ENCODE results near the gene ALLC.

The ALLC gene

DNA sequence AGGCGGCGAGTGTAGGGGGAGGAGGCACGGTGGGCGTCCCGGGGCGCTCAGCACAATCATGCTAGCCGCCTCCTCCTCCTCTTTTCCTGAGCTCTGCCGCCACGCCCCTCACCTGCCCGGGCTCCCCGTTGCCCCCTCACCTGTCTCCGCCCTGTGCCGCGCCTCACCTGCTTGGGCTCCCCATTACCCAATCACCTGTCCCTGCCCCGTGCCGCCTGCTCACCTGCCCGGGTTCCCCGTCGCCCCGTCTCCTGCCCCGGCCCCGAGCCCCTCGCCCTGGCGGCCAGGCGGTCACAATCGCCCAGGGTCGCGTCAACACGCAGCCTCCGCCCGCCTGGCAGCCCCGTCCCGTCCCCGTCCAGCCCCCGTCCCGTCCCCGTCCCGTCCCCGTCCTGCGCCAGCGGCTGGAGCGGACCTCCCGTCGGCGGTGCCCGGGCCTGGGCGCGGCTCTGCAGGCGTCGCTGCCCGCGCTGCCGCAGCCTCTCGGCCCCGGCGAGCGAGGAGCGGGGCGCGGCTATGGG lies 45.3 kb downstream of the ALLC start, which contains the start of gene DCDC2C:
Gene DCDC2C (plus strand): TSS at position 340 of the 521 bp plus-strand sequence. CDS start 177 bp downstream, at position 517.
- DNase-seq (ENCODE audit: insufficient read length), result no peak
- no peak for FAIRE-seq

DNA sequence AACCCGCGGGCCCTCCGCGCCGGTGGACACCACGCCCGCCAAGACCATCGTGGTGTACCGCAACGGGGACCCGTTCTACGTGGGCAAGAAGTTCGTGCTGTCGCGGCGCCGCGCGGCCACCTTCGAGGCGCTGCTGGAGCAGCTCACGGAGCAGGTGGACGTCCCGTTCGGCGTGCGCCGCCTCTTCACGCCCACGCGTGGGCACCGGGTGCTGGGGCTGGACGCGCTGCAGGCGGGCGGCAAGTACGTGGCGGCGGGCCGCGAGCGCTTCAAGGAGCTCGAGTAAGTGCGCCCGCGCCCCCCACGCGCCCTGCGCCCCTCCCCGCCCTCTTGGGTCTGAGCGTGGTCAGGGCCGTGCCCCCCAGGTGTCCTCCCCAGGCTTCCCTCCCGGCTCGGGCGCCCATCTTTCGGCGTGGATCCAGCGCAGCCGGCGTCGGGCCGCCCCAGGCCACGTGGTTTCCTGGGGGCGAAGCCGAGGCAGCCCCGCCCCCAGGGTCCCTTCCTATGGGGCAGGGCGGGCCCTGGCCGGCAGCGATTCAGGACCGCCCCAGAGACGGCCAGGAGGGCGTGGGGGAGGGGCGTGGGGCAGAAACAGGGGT lies 45.9 kb downstream of the ALLC start:
- no peak for DNase-seq (ENCODE audit: insufficient read length)
- no peak for FAIRE-seq
- TF ChIP-seq POLR2AphosphoS5 (IDR thresholded peaks at IDR 0.05; ENCODE audit: low read depth, low read length) (no peak), TAF1 (IDR thresholded peaks at IDR 0.05; ENCODE audit: borderline replicate concordance, low read depth, low read length) (no peak), POLR2A (IDR thresholded peaks at IDR 0.05; ENCODE audit: low read depth, low read length) (no peak)

More for the DNA sequence above, 45.3 kb downstream of the ALLC start, which contains the start of gene DCDC2C:
- TF ChIP-seq POLR2AphosphoS5 (IDR thresholded peaks at IDR 0.05; ENCODE audit: low read depth, low read length), result no peak
- TF ChIP-seq POLR2A (IDR thresholded peaks at IDR 0.05; ENCODE audit: low read depth, low read length), result no peak
- no peak for TF ChIP-seq TAF1 (IDR thresholded peaks at IDR 0.05; ENCODE audit: borderline replicate concordance, low read depth, low read length)

DNA sequence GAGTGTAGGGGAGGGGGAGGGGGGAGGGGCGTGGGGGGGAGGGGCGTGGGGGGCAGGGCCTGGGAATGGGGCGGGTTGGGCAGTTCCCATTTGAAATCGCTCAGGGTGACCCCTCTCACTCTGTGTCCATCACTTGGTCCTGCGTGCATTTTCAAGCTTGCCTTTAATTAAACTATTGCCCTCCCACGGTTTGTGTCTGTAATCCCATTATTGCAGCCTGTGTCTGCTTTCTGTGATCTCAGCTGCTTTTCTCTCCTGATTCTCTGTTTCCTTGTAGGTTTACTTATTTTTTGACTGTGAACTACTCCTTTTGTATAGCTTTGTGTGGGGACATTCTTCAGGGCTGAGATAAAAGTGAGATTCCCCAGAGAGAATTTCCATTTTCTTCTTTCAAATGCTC lies 46.7 kb downstream of the ALLC start:
- DNase-seq (ENCODE audit: insufficient read length) (no peak), FAIRE-seq (no peak)
- TF ChIP-seq POLR2AphosphoS5 (IDR thresholded peaks at IDR 0.05; ENCODE audit: low read depth, low read length), result no peak
- TF ChIP-seq POLR2A (IDR thresholded peaks at IDR 0.05; ENCODE audit: low read depth, low read length), result no peak
- no peak for TF ChIP-seq TAF1 (IDR thresholded peaks at IDR 0.05; ENCODE audit: borderline replicate concordance, low read depth, low read length)

DNA sequence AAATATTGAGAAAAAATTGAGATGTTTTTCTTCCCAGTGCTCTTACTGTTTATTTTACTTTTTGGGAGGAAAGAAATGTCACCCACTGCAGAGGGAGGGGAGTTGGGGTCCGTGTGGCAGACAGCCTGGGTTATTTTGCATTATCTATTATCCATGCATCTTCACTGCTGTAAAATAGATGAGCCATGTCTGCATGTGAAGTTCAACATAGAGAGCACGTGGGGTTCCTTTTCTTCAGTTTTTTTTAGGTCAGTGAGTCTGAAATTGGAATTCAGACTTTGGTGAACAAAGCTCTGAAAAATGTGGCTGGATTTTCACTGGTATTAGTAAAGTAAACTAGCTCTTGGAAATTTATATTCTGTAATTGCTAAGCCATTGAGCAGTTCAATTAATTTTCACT lies 47.8 kb downstream of the ALLC start:
- DNase-seq (ENCODE audit: insufficient read length) (no peak), FAIRE-seq (no peak)
- TF ChIP-seq POLR2A (IDR thresholded peaks at IDR 0.05; ENCODE audit: low read depth, low read length) (no peak), POLR2AphosphoS5 (IDR thresholded peaks at IDR 0.05; ENCODE audit: low read depth, low read length) (no peak), TAF1 (IDR thresholded peaks at IDR 0.05; ENCODE audit: borderline replicate concordance, low read depth, low read length) (no peak)

DNA sequence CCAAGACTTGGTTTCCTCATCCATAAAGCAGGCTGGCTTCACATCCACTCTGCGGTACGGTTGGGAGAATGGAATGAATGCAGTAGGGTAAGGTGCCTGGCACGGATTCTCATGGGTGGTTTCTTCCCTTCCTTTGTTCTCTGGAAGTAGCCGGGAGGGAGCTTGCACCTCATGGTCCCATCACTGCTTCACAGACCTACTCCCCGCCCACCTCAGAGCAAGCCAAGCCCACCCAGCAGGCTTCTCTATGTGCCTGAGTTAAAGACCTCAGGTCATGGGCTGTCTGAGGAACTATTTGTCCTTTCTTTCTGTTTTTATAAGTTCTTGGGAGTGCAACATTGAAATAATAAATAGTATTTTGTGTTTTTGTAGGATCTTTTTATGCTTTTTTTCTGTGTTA lies 48.9 kb downstream of the ALLC start:
- no peak for DNase-seq (ENCODE audit: insufficient read length)
- FAIRE-seq, result no peak

DNA sequence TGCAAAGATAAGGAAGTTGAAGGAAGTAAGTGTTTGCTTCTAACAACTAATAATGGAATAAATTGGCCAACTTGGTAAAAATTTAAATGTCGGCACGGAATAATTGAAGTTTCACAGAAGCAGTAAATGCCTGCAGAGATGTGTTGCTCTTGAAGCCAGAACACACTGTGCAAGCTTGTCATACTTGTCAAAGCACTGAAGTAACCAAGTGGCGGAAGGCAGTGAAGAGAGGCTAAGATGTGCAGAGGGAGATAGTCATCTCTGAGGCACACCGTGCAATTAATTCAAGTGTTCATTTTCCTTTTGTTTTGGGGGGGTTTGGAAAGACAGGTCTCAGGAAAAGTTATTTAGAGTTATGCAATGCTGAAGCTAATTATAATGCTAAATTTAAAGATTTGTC lies 50.6 kb downstream of the ALLC start:
- FAIRE-seq (no peak), DNase-seq (ENCODE audit: insufficient read length) (no peak)
- TF ChIP-seq POLR2A (IDR thresholded peaks at IDR 0.05; ENCODE audit: low read depth, low read length) (no peak), TAF1 (IDR thresholded peaks at IDR 0.05; ENCODE audit: borderline replicate concordance, low read depth, low read length) (no peak), POLR2AphosphoS5 (IDR thresholded peaks at IDR 0.05; ENCODE audit: low read depth, low read length) (no peak)

More for the DNA sequence above, 48.9 kb downstream of the ALLC start:
- TF ChIP-seq TAF1 (IDR thresholded peaks at IDR 0.05; ENCODE audit: borderline replicate concordance, low read depth, low read length), result no peak
- TF ChIP-seq POLR2A (IDR thresholded peaks at IDR 0.05; ENCODE audit: low read depth, low read length), result no peak
- TF ChIP-seq POLR2AphosphoS5 (IDR thresholded peaks at IDR 0.05; ENCODE audit: low read depth, low read length), result no peak

DNA sequence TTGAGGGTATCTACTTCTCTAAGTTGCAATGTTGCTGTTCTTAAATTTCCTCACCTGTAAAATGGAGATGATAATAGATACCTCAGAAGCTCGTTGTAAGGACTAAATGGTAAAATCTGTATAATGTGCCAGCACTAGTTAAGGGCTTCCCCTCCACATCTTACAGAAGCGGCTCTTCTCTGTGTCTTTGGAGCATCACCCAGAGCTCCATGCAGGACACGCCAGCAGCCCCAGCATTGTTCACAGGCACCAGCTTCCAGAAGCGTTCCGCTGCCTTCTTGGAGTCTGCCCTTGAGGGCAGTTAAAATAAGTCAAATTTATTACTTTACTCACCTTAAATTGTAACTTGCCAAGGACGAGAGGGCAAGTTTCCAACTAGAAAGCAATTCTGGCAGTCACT lies 51.2 kb downstream of the ALLC start:
- FAIRE-seq (no peak), DNase-seq (ENCODE audit: insufficient read length) (no peak)
- TF ChIP-seq POLR2A (IDR thresholded peaks at IDR 0.05; ENCODE audit: low read depth, low read length) (no peak), TAF1 (IDR thresholded peaks at IDR 0.05; ENCODE audit: borderline replicate concordance, low read depth, low read length) (no peak), POLR2AphosphoS5 (IDR thresholded peaks at IDR 0.05; ENCODE audit: low read depth, low read length) (no peak)

DNA sequence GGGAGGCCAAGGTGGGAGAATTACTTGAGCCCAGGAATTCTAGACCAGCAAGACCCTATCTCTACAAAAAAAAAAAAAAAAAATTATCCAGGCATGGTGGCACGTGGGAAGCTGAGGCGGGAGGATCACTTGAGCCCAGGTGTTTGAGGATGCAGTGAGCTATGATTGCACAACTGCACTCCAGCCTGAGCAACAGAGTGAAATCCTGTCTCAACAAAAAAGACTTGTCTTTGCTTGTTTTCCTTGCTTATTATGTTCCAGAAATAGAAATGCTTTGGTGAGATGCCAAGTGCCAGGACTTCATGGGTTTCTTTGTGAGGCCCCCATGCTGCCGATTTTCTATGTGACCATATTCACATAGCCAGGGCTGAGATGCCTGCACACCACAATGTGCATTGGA lies 54.4 kb downstream of the ALLC start:
- FAIRE-seq (no peak), DNase-seq (ENCODE audit: insufficient read length) (no peak)
- TF ChIP-seq POLR2AphosphoS5 (IDR thresholded peaks at IDR 0.05; ENCODE audit: low read depth, low read length) (no peak), POLR2A (IDR thresholded peaks at IDR 0.05; ENCODE audit: low read depth, low read length) (no peak), TAF1 (IDR thresholded peaks at IDR 0.05; ENCODE audit: borderline replicate concordance, low read depth, low read length) (no peak)

DNA sequence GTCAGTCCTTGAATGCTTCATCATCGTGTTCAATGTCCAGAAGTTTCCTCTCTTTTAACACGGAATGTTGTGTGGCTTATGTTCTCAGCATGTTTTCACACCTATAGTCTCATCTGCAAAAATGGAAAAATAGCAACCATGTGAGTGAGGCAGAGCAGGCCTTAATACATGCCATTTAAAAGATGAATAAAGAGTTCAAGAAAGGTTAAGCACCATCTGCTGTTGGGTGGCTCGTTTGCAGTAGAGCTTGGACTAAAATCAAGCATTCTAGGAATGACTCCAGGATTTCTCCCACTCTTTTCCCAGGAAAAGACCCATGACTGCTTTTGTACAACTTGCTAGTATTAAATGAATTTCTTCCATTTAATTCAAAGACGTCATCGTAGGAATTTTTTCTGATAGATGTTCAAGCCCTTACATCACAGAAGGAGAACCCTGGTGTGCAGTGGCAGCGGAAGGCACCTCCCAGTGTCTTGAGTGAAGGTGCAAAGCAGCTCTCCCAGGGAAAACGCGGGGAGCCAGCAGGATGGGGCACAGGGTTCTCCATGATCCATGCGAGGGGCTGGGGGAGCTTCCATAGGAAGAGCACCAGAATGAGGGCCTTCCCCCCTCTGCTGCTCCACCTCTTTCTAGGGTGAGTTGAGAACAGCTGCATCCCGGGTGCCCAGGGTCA lies 55.0 kb downstream of the ALLC start:
- DNase-seq (ENCODE audit: insufficient read length) (no peak), FAIRE-seq (no peak)
- TF ChIP-seq POLR2AphosphoS5 (IDR thresholded peaks at IDR 0.05; ENCODE audit: low read depth, low read length) (no peak), POLR2A (IDR thresholded peaks at IDR 0.05; ENCODE audit: low read depth, low read length) (no peak), TAF1 (IDR thresholded peaks at IDR 0.05; ENCODE audit: borderline replicate concordance, low read depth, low read length) (no peak)

DNA sequence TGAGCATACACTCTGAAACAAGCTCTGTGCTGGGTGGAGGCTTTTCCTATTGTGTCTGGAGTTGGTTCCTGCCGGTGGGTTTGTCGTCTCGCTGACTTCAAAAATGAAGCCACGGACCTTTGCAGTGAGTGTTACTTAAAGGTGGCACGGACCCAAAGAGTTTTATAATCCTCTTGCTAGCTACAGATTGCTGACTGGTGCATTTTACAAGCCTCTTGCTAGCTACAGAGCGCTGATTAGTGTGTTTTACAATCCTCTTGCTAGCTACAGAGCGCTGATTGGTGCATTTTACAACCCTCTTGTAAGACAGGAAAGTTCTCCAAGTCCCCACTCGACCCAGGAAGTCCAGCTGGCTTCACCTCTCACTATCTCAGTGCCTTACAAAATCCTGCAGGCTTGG lies 60.7 kb downstream of the ALLC start:
- no peak for TF ChIP-seq POLR2AphosphoS5 (IDR thresholded peaks at IDR 0.05; ENCODE audit: low read depth, low read length)
- TF ChIP-seq POLR2A (IDR thresholded peaks at IDR 0.05; ENCODE audit: low read depth, low read length), result no peak
- TF ChIP-seq TAF1 (IDR thresholded peaks at IDR 0.05; ENCODE audit: borderline replicate concordance, low read depth, low read length), result no peak
- DNase-seq (ENCODE audit: insufficient read length) (no peak), FAIRE-seq (no peak)

DNA sequence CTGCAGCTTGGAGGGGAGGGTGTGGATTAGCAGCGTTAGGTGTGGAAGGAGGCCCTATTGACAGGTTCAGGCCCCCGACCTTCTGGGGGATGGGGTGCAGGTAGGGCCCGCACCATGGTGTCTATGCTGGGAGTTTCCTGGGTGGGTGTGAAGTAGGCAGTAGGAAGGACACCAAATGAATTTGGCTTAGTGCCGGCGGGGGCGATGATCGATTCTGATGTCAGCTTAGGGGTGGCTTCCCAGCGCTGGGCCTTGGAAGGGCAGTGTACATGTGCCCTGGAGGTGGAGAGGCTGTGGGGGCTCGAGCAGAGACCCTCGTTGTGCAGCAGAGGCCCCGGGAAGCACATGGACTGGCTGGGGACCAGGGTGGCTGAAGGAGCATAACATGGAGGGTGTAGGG lies 67.0 kb downstream of the ALLC start:
- TF ChIP-seq TAF1 (IDR thresholded peaks at IDR 0.05; ENCODE audit: borderline replicate concordance, low read depth, low read length), result no peak
- DNase-seq (ENCODE audit: insufficient read length), result no peak
- FAIRE-seq, result no peak
